HG03095 (cell line): ENCODE measurements around the gene MMP23B.
A peak's percentile ranks its signal among the peaks of the same experiment; 100 is the strongest.

Experiments
- ATAC-seq: cut with Tn5 transposase; IDR thresholded peaks from one replicate; pipeline ENCODE4 v1.9.1; 2021; ENCODE audit warnings: moderate library complexity; ENCODE audit not compliant: unreplicated experiment

The MMP23B gene

DNA sequence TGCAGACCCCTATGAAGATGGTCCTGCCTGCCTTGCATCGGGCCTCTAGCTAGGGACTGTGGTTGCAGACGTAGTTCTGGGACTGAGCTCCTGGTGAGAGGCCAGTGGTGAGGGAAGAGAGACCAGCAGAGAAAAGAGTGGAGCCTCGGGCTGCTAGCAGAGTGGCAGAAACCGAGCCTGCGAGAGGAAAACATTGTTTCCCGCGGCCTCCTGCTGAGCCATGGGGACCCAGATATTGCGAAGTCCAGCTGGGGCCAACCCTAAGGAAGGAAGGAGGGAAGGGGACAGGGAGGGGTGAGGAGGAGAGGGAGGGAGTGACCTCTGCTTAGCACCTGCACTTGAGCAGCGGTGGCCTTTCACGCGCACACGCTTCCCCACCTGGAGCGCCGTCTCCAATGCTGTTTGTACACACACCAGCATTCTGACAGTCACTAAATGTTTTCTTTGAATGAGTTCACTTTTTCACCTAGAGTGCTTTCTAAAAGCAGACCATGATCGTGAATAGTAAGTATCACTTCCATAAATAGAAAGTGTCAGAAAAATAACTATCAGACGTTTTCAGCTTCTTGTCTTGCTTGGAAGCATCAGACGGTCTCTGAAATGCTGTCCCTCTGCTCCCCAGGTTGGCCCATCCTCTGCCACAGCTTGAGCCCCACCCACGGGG is 29.5 kb upstream of the MMP23B start:
- ATAC-seq = no peak

DNA sequence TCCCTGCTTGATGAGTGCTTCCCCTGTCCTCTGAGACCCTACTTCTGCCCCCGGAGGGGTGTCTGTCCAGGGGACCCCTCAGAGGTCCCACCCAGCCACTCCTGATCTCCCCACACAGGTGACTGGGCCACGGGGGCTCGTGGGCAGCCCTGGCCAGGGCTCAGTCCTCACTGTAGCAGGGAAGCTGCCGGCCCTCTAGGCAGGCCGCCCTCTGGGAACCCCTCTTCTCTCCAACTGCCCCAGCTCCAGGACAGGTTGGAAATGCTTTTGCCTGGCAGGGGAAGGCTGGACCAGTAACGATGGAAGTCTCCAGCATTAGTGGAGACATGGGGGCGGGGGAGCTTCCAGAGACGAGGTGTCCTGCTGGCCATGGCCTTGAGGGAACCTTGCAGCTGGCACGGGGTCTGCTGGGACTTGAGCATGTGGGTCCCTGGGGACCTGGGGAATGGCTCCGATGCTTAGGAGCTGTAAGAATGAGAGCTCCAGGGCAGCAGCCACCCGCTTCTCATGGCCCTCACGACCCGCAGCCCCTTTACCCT is 28.9 kb upstream of the MMP23B start:
- no peak for ATAC-seq

DNA sequence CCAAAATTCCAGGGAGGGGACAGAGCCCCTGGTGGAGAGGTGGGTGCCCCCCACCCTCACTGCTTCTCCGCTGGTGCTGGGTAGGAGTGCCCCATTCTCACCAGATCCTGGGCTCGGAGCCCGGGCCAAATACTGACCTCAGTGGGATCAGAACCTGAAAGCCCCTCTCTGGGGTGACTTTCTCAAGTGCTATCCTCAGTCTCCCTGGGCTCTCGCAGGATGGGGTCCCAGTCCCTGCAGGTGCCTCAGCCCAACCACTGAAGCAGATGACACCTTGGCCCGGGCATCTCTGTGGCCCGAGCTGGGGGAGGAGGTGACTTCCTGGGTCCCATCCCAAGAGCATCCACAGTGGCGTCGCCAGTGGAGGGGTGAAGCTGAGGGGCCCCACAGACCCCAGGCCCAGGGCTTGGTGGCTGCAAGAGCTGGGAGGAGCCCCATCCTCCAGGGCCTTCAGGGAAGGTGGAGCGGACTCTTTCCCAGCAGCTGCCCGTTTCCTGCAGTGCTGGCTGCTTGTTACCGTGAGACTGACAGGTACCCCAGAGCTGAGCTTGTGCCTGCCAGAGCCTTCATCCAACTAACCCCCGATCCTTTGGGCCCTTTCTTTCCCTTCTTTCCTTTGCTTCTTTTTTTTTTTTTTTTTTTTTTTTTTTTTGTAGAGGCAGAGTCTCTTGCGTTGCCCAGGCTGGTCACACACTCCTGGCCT is 28.2 kb upstream of the MMP23B start:
- no peak for ATAC-seq

DNA sequence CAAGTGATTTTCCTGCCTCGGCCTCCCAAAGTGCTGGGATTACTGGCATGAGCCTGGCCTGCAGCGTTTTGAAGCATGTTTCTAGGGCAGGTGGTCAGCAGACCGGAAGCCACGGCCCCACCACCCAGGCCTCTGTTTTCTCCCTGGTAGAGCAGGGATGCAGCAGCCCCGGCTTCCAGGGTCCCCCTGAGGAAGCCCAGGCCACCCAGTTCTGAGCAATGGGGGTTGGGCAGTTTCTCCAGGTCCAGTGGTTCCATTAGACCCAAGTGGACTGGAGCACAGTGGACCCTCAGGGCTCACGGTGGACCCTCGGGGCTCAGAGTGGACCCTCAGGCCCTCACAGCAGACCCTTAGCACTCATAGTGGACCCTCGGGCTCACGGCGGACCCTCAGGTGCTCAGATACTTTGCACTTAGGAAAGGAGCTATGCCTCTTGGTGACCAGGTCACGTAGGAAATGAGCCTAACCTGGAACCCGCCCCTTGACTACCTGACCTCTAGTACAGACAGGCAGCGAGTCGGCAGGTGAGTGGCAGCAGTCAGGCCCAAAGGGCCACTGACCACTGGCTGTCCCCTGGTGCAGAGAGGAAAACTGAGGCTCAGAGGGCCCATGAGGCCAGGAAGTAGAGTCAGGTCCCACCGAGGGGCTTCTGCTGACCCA is 27.5 kb upstream of the MMP23B start:
- ATAC-seq = no peak

DNA sequence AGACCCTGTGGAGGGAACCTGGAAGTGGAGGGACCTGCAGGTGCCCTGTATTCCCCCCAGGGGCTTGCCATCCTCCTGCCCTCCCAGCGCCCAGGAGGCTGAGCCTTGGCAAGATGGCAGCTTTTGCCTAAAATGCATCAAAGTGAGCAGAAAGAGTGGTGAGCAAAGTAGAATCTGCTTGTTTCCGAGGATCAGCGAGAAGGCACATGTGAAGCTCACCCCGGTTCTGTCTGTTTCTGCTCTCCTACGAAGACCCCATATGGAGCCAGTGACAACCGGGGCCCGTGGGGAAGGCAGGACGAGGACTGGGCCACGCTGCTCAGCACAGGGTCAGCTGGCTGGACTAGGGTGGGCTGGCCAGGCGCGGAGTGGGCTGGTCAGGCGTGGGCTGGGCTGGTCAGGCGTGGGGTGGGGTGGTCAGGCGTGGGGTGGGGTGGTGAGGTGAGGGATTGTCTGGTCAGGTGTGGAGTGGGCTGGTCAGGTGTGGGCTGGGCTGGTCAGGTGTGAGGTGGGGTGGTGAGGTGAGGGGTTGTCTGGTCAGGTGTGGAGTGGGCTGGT is 26.9 kb upstream of the MMP23B start:
- ATAC-seq = no peak

DNA sequence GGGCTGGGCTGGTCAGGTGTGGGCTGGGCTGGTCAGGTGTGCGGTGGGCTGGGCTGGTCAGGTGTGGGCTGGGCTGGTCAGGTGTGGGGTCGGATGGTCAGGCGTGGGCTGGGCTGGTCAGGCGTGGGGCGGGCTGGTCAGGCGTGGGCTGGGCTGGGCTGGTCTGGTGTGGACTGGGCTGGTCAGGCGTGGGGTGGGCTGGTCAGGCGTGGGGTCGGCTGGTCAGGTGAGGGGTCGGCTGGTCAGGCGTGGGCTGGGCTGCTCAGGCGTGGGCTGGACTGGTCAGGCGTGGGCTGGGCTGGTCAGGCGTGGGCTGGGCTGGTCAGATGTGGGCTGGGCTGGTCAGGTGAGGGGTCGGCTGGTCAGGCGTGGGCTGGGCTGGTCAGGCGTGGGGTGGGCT is 26.2 kb upstream of the MMP23B start:
- no peak for ATAC-seq

DNA sequence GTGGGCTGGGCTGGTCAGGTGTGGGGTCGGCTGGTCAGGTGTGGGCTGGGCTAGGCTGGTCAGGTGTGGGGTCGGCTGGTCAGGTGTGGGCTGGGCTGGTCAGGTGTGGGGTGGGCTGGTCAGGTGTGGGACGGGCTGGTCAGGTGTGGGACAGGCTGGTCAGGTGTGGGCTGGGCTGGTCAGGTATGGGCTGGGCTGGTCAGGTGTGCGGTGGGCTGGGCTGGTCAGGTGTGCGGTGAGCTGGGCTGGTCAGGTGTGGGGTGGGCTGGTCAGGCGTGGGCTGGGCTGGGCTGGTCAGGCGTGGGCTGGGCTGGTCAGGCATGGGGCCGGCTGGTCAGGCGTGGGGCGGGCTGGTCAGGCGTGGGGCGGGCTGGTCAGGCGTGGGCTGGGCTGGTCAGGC is 25.7 kb upstream of the MMP23B start:
- ATAC-seq = no peak

DNA sequence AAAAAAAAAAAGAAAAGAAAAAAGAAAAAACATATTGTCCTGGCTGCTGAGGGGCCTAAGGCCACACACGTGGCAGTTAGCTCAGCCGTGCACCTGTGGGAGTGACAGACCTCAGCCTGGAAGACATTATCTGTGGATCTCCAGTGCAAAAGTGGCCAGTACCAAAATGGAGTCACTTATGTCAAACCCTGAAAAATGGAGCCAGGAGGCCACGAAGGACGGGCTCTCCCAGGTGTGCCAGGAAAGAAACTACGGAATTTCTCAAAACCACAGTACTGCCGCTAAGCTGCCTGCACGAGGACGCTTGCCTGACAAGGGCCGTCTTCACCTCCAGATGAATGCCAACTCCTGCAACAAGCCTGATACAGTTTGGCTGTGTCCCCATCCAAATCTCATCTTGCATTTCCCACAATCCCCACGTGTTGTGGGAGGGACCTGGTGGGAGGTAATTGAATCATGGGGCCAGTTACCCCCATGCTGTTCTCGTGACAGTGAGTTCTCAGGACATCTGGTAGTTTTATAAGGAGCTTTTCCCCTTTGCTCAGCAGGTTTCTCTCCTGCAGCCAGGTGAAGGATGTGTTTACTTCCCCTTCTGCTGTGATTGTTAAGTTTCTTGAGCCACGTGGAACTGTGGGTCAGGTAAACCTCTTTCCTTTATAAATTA is 22.0 kb upstream of the MMP23B start:
- ATAC-seq = no peak

DNA sequence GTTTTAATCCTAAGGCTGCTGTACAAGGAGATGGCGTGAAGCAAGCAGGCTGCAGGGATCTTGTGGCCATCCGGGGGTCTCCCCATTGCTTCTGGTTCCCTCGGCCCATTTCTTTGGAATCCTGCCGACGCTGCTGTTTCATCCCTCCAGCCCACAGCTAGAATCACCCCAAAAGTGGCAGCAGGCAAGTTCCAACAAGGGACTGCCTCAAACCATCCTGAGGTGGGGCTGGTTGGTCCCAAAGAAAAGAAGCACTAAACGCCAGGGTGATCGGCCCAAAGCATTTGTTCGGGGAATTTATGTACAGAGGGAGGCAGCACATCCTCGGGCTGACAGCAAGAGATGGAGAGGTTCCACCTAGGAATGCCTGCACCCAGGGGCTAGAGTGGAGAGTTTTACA is 21.2 kb upstream of the MMP23B start:
- no peak for ATAC-seq

DNA sequence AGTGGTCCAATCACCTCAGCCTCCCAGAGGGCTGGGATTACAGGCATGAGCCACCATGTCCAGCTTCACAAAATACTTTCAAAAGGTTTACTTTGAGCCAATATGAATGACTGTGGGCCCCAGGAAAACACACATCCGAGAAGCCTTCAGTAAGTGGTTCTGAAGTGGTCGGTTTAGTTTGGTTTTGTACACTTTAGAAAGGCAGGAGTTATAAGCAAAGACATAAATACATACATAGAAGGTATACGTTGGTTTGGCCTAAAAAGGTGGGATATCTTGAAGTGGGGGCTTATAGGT is 19.9 kb upstream of the MMP23B start:
- no peak for ATAC-seq

DNA sequence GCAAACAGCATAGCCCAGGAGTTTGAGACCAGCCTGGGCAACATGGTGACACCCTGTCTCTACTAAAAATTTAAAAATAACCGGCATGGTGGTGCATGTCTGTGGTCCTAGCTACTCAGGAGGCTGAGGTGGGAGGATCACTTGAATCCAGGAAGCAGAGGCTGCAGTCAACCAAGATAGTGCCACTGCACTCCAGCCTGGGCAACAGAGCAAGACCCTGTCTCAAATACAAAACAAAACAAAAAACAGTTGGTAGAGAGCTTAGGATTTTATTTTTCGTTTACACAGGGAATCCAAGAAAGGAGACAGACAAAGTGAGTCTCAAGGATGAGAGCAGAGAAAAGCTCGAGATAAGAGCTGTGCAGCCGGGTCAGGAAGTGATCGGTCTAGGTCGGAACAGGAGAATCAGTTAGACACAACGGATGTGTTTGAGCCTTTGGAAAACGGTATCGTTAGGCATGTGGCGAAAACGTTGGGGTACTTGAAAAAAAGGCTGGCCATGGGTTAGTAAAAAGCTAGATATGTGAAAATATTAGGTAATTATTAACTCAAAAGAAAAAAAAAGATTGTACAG is 18.4 kb upstream of the MMP23B start:
- no peak for ATAC-seq

DNA sequence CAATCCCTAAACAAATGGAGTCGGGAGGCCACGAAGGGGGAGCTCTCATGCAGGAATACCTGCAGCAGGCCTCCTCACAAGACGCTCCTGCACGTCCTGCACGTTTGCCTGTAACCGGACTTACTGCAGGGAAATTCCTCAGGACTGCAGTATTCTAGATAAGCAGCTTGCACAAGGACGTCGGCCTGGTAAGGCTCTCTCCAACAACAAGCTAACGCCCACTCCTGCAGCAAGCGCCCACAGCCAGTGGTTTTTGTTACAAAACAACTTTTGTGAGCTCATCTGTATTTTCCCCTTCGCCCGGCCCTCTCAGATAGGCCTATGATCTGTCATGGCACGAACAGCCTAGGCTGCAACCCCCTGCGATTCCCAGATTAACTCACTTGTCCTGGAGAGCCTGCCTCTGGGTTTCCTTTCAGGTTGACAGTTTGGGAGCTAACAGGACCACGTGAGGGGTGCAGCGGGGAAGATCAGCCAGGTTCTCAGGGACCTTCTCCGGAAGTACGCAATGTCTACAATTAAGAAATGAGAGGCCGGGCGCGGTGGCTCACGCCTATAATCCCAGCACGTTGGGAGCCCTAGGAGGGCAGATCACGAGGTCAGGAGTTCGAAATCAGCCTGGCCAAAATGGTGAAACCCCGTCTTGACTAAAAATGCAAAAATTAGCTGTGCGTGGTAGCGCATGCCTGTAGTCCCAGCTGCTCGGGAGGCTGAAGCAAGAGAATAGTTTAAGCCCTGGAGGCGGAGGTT is 17.6 kb upstream of the MMP23B start:
- ATAC-seq = no peak

DNA sequence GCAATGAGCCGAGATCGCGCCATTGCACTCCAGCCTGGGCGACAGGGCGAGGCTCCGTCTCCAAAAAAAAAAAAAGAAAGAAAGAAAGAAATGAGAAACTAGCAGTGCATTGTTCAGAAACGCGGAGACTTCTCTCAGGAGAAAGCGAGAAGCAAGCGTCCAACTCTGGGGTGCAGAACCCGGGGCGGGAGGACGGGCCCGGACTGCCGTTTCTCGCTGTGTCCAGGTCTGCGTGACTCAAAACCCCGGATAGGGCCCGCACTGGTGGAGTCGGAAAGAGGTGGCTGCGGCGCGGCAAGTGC is 17.1 kb upstream of the MMP23B start:
- ATAC-seq = no peak

DNA sequence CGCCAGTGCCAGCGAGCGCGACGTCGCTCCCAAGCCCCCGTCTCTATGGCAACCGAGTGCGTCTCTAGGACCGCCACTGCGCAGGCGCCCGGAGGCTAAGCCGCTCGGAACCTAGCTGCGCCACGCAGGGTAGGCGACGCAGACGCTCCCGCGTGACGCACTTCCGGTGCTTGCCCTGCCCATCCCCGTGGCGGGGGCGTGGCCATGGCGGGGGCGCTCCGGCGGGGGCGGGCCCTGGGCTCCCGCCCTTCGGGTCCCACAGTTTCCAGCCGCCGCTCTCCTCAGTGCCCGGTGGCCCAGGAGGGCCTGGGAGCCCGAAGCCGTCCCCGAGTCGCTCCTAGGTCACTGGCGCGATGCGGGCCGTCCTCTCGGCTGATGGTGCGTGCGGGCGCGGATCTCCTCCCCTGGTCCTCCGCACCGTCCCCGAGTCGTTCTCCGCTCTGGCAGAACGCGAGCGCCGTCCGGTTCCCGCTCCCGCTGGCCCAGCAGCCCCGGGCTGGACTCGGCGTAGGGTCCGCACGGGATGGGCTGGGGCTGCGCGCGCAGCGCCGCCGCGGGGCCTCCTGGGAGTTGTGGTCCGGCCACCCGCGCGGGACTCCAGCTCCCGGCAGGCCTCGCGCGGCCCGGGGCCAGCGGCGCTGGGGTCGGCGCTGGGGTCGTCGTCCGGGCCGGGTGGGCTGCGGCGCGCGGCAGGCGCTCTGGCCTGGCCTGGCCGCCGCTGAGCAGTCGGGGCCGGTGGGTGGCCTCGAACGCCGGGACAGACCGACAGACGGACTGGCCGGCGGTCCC is 16.5 kb upstream of the MMP23B start, which contains the start of gene MIB2:
Gene MIB2, plus strand, starts transcription at position 245 of the 789 bp plus-strand sequence. CDS start 7,953 bp downstream, outside the sequence.
- ATAC-seq = peak; percentile 63

DNA sequence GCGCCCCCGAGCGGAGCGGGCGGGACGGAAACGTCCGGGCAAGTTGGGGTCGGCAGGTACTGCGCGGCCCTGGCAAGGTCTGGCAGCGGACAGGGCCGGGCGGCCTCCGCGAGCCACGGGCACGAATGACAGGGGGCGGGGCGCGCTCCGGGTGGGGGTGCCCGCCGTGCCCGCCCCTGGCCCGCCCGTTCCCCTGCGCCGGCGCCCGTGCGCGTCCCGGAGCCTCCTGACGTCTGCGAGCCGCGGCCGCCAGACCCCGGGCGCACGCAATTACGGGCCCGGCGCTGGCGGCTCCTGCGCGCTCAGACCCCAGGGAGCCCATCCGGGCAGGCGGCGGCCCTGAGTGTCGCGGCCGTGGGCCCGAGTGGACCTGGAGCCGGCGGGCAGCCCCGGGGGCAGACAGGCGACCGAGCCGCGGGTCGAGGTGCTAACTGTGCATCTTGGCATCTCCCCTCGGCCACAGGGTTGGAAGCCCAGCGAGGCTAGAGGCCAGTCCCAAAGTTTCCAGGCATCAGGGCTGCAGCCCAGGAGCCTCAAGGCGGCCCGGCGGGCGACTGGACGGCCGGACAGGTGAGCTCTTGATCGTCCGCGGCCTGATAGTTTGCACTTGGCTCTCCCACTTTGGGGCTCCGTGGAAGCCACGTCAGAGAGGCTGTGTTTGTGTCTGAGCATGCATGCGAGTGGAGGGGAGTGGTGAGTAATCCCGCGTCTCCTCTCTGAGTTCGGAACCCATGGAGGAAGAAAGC is 15.8 kb upstream of the MMP23B start:
- peak; percentile 10 for ATAC-seq

DNA sequence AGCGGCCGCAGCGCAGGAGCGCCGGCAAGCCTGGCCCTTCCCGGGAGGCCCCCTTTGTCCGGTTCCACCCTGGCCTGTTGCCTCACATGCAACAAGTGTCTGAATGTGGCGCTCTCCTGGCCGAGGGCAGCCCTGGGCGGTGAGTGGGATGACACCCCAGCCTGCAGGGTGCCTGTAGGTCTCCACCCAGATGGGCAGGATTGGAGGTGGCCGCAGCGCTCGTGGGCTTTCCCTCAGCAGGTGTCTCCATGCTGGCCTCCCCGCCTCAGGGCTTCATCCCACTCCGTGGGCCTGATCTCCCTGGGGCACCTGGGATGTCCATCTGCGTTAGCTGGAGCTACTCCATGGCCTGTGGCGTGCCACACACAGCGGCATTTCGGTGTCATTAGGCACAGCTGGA is 15.1 kb upstream of the MMP23B start:
- ATAC-seq = no peak

DNA sequence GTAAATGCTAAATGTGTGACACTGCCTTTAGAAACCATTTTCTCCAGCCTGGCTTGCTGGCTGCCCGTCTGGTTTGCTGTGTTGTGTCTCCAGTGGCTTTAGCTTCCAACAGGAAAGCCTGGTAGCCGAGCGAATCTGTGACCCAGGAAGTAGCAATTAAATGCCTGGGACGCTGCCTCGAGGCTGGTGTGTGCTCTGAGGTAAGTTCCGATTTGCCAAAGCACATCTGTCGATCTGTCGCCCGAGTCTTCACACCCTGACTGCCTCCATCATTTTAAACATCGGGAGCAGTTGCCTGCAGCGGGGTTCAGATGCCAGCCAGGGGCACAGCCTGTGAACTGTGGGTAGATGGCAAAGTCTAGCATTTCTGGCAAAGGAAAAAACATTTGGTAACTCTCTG is 14.5 kb upstream of the MMP23B start:
- ATAC-seq = no peak

DNA sequence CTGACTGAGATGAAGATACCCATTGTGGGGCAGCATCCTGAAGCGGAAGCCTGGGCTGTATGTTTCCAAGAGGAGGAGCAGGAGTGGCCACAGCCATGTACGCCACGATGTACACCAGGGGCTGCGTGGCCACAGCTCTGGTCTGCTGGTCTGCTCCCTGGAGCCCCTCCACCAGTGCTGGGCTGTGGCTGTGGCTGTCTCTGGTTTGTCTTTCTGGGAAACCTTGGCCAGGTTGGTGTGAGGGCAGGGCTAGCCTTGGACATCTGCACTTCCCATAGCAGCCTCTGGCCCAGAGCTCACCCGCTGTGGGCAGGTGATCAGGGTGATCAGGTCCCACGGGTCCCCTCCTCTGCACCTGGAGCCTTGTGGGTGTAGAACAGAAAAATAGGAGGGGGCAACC is 14.0 kb upstream of the MMP23B start:
- ATAC-seq = no peak
